ENCODE results near the gene OGFR. TPM values are rescaled to one million over a fixed set of nuclear protein-coding genes. Genes with fewer than 3 reads are reported as not detected.

OGFR gene
- total RNA-seq, 1 donor from 2014 or later, result 31.0 TPM

DNA sequence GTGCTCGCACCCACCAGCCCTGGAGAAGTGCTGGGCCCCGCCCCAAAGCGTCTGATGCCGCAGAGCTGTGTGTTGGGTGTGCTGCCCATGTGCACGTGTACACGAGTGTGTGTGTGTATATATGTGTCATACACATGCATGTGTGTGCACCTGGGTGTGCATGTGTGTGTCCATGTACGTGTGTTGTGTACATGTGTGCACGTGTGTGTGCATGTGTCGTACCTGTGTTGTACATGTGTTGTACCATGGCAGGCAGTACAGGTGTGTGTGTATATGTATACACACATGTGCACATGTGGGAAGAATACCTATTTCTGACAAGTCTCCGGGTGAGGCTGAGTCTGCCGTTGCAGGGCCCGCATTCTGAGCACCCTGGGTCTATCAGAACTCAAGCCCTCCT lies 14.6 kb upstream of the OGFR start:
- TF ChIP-seq, protein P1, sequence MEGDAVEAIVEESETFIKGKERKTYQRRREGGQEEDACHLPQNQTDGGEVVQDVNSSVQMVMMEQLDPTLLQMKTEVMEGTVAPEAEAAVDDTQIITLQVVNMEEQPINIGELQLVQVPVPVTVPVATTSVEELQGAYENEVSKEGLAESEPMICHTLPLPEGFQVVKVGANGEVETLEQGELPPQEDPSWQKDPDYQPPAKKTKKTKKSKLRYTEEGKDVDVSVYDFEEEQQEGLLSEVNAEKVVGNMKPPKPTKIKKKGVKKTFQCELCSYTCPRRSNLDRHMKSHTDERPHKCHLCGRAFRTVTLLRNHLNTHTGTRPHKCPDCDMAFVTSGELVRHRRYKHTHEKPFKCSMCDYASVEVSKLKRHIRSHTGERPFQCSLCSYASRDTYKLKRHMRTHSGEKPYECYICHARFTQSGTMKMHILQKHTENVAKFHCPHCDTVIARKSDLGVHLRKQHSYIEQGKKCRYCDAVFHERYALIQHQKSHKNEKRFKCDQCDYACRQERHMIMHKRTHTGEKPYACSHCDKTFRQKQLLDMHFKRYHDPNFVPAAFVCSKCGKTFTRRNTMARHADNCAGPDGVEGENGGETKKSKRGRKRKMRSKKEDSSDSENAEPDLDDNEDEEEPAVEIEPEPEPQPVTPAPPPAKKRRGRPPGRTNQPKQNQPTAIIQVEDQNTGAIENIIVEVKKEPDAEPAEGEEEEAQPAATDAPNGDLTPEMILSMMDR (IDR thresholded peaks at IDR 0.05; ENCODE audit: unreplicated experiment), result no peak
- H3K4me1 Mint-ChIP-seq (ENCODE audit: low read depth), result no peaks in the 10 kb centered on the region
- H3K9me3 Mint-ChIP-seq (ENCODE audit: low read depth), result no peaks in the 10 kb centered on the region
- H3K27ac Mint-ChIP-seq, result no peak overlapping the region
- H3K4me3 Mint-ChIP-seq (ENCODE audit: low read depth), result no peak overlapping the region
- H3K27me3 Mint-ChIP-seq, result peaks cover 30% of the 10 kb centered on the region
- no peak for DNase-seq (ENCODE audit: low spot score, unreplicated experiment)
- no peaks in the 10 kb centered on the region for H3K36me3 Mint-ChIP-seq (ENCODE audit: insufficient read depth)

- Mint-ChIP-seq H3K27ac (no peak overlapping the region), H3K27me3 (peaks cover 30% of the 10 kb centered on the region), H3K36me3 (ENCODE audit: insufficient read depth) (no peaks in the 10 kb centered on the region), H3K4me3 (ENCODE audit: low read depth) (peak overlapping the region; percentile 54), H3K9me3 (ENCODE audit: low read depth) (no peaks in the 10 kb centered on the region), H3K4me1 (ENCODE audit: low read depth) (no peaks in the 10 kb centered on the region)
- peak; percentile 76 for DNase-seq (ENCODE audit: low spot score, unreplicated experiment)
- TF ChIP-seq, protein P1 (IDR thresholded peaks at IDR 0.05; ENCODE audit: unreplicated experiment), result peak; percentile 94
Measured at GRCh38 chr20:62791301-62792181, 13.1 kb upstream of the OGFR start.

GRCh38 chr20:62792182-62792939 lies 12.3 kb upstream of the OGFR start:
- TF ChIP-seq, protein P1 (IDR thresholded peaks at IDR 0.05; ENCODE audit: unreplicated experiment), result no peak
- Mint-ChIP-seq H3K4me3 (ENCODE audit: low read depth) (no peak overlapping the region), H3K9me3 (ENCODE audit: low read depth) (no peaks in the 10 kb centered on the region), H3K4me1 (ENCODE audit: low read depth) (no peaks in the 10 kb centered on the region), H3K36me3 (ENCODE audit: insufficient read depth) (no peaks in the 10 kb centered on the region), H3K27ac (no peak overlapping the region), H3K27me3 (peaks cover 23% of the 10 kb centered on the region)
- no peak for DNase-seq (ENCODE audit: low spot score, unreplicated experiment)

- no peak for DNase-seq (ENCODE audit: low spot score, unreplicated experiment)
- peaks cover 15% of the 10 kb centered on the region for H3K27me3 Mint-ChIP-seq
- peaks cover 2% of the 10 kb centered on the region for H3K36me3 Mint-ChIP-seq (ENCODE audit: insufficient read depth)
- peaks cover 2% of the 10 kb centered on the region for H3K4me1 Mint-ChIP-seq (ENCODE audit: low read depth)
- peak overlapping the region; percentile 62 for H3K27ac Mint-ChIP-seq
- no peak overlapping the region for H3K4me3 Mint-ChIP-seq (ENCODE audit: low read depth)
- no peaks in the 10 kb centered on the region for H3K9me3 Mint-ChIP-seq (ENCODE audit: low read depth)
- TF ChIP-seq, protein P1 (IDR thresholded peaks at IDR 0.05; ENCODE audit: unreplicated experiment), result no peak
Measured at GRCh38 chr20:62792940-62793756, 11.5 kb upstream of the OGFR start.

DNA sequence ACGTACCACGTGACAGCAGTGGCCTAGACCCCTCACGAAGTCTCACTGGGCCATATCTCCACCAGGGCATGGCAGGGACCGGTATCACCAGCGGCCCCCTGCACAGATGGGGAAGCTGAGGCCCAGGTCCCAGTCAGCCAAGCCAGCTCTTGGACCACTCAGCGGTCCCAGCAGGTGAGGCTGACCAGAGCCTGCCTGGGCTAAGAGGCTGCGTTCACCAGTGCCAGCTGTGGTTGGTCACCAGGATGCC lies 11.0 kb upstream of the OGFR start:
- Mint-ChIP-seq H3K27ac (peak overlapping the region; percentile 62), H3K27me3 (peaks cover 14% of the 10 kb centered on the region), H3K4me1 (ENCODE audit: low read depth) (peaks cover 2% of the 10 kb centered on the region), H3K36me3 (ENCODE audit: insufficient read depth) (peaks cover 7% of the 10 kb centered on the region), H3K9me3 (ENCODE audit: low read depth) (no peaks in the 10 kb centered on the region), H3K4me3 (ENCODE audit: low read depth) (no peak overlapping the region)
- TF ChIP-seq, protein P1 (IDR thresholded peaks at IDR 0.05; ENCODE audit: unreplicated experiment), result no peak
- DNase-seq (ENCODE audit: low spot score, unreplicated experiment), result no peak

Data from progenitor cell of endocrine pancreas (in vitro differentiated cells).